ENCODE measurements around the gene SLC9C1.

DNA sequence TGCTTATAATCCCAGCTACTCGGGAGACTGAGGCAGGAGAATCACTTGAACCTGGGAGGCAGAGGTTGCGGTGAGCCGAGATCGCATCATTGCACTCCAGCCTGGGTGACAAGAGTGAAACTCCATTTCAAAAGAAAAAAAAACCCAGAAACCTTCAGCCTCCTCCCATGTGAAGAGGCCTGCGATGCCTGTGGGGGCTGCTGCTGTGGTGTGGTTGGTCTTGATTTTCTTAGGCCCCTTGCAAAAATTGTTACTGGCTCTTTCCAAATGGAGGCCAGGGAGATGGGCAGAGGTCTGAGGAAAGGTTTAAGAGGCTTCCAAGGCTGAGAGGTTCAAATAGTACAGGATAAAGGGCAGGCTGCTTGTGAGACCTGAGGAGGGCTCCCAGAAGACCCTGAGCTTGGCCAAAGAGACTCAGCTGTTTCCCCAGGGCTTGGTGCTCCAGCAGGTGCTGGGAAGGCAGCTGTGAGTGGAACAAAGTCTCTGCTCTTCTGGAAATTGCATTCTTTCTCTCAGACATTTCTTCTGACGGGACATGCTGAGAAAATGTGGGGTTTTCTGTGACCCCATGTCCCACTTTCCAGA, 179.3 kb downstream of the SLC9C1 start:
- TF ChIP-seq CTCF (IDR thresholded peaks at IDR 0.05) (no peak), POLR2A (IDR thresholded peaks at IDR 0.05) (no peak)
